Spinal cord (tissue), 10 donors: ENCODE data around the gene NCKIPSD. TPM values are rescaled to one million over a fixed set of nuclear protein-coding genes. Genes with fewer than 3 reads are reported as not detected.
A peak's percentile ranks its signal among the peaks of the same experiment; 100 is the strongest.

Experiments
- DNase-seq, 6 donors: peaks; one replicate each; pipeline versions ENCODE4 v3.0.0 to v3.0.0-alpha.2; 2013 to 2015; ENCODE audit warnings: low spot score in 6 of 6, low read depth in 4 of 6
- H3K27ac ChIP-seq: one replicate; pipeline ENCODE4 v1.5.1; 2013; ENCODE audit warnings: low read depth, low read length, control low read depth
- H3K27me3 ChIP-seq: one replicate; pipeline ENCODE4 v1.6.1; 2013; ENCODE audit warnings: low read length; ENCODE audit not compliant: control insufficient read depth, insufficient read depth
- H3K36me3 ChIP-seq: one replicate; pipeline ENCODE4 v1.6.1; 2013; ENCODE audit warnings: low read length; ENCODE audit not compliant: control insufficient read depth, insufficient read depth
- H3K4me1 ChIP-seq: one replicate; pipeline ENCODE4 v1.6.1; 2013; ENCODE audit warnings: low read length; ENCODE audit not compliant: control insufficient read depth, insufficient read depth
- H3K4me3 ChIP-seq: one replicate; pipeline ENCODE4 v1.5.1; 2013; ENCODE audit warnings: low read depth, low read length, control low read depth
- H3K9me3 ChIP-seq: one replicate; pipeline ENCODE4 v1.6.1; 2013; ENCODE audit warnings: low read length; ENCODE audit not compliant: control insufficient read depth, insufficient read depth
- WGBS: methylation state at CpG from one replicate; pipeline ENCODE4 v1.1.5; 2013; ENCODE audit warnings: missing lambda C conversion rate; ENCODE audit not compliant: insufficient coverage; 5-methylcytosine and 5-hydroxymethylcytosine counted together
- polyA plus RNA-seq, 2 donors: library from polyadenylated mRNA; unstranded; fragments of 120-200 nt; gene quantifications; one replicate each; pipeline ENCODE4 v1.2.1, GENCODE V29; 2013; ENCODE audit not compliant: insufficient read length in 2 of 2
- total RNA-seq, 2 donors: library from RNA; depleted of rRNA in 1 of 2; stranded (reverse); fragments of 120-200 nt in 1 of 2; fragments of >200 nt in 1 of 2; gene quantifications; one replicate each; pipeline versions ENCODE4 v1.2.3 to v1.2.4, GENCODE V29; 2013 to 2014
- donor health status: healthy.

The NCKIPSD gene
- total and polyA plus RNA-seq, 4 donors: 13.1 to 25.7 (median 18.2) TPM

- Histone ChIP-seq H3K27me3 (no peaks in the 10 kb centered on the region), H3K4me3 (no peak overlapping the region), H3K36me3 (peaks cover 66% of the 10 kb centered on the region), H3K4me1 (peaks cover 32% of the 10 kb centered on the region), H3K9me3 (no peaks in the 10 kb centered on the region), H3K27ac (no peak overlapping the region)
- WGBS: 98% methylated on average over 7 of the region's 7 CpGs
- DNase-seq: no peak
These were observed 4.2 kb downstream of the NCKIPSD start for GRCh38 chr3:48681541-48681880.

GRCh38 chr3:48680811-48681540, 4.7 kb downstream of the NCKIPSD start:
- Histone ChIP-seq H3K27me3 (no peaks in the 10 kb centered on the region), H3K36me3 (peaks cover 65% of the 10 kb centered on the region), H3K4me3 (no peak overlapping the region), H3K9me3 (no peaks in the 10 kb centered on the region), H3K4me1 (peaks cover 28% of the 10 kb centered on the region), H3K27ac (no peak overlapping the region)
- 96% methylated on average over 16 of the region's 17 CpGs for WGBS
- DNase-seq: no peak

GRCh38 chr3:48679411-48680391, 6.0 kb downstream of the NCKIPSD start:
- Histone ChIP-seq H3K27me3 (no peaks in the 10 kb centered on the region), H3K4me3 (no peak overlapping the region), H3K4me1 (peaks cover 20% of the 10 kb centered on the region), H3K9me3 (no peaks in the 10 kb centered on the region), H3K36me3 (peaks cover 69% of the 10 kb centered on the region), H3K27ac (no peak overlapping the region)
- no peak for DNase-seq
- WGBS: 91% methylated on average over 16 of the region's 20 CpGs

- peaks cover 78% of the 10 kb centered on the region for H3K36me3 ChIP-seq
- WGBS: 94% methylated on average over 22 of the region's 24 CpGs
- DNase-seq: no peak
These were observed 6.9 kb downstream of the NCKIPSD start for GRCh38 chr3:48678566-48679380.

GRCh38 chr3:48678056-48678455, 7.7 kb downstream of the NCKIPSD start:
- H3K27me3 ChIP-seq: no peaks in the 10 kb centered on the region
- H3K4me1 ChIP-seq: peaks cover 3% of the 10 kb centered on the region
- WGBS: 91% methylated on average over 4 of the region's 4 CpGs
- H3K4me3 ChIP-seq: no peak overlapping the region
- peaks cover 81% of the 10 kb centered on the region for H3K36me3 ChIP-seq
- no peak for DNase-seq
- no peaks in the 10 kb centered on the region for H3K9me3 ChIP-seq
- H3K27ac ChIP-seq: no peak overlapping the region

More at GRCh38 chr3:48678566-48679380, 6.9 kb downstream of the NCKIPSD start:
- Histone ChIP-seq H3K27ac (no peak overlapping the region), H3K9me3 (no peaks in the 10 kb centered on the region), H3K27me3 (no peaks in the 10 kb centered on the region), H3K4me3 (no peak overlapping the region), H3K4me1 (peaks cover 10% of the 10 kb centered on the region)

GRCh38 chr3:48674505-48674904, 11.2 kb downstream of the NCKIPSD start:
- WGBS: 96% methylated on average over 9 of the region's 9 CpGs
- Histone ChIP-seq H3K4me3 (no peak overlapping the region), H3K9me3 (no peaks in the 10 kb centered on the region)

GRCh38 chr3:48672522-48672921, 13.2 kb downstream of the NCKIPSD start:
- peaks cover 44% of the 10 kb centered on the region for H3K36me3 ChIP-seq
- H3K9me3 ChIP-seq: no peaks in the 10 kb centered on the region
- no peak for DNase-seq
- H3K27me3 ChIP-seq: no peaks in the 10 kb centered on the region
- H3K4me3 ChIP-seq: no peak overlapping the region
- no peaks in the 10 kb centered on the region for H3K4me1 ChIP-seq
- H3K27ac ChIP-seq: no peak overlapping the region
- 86% methylated on average over 1 of the region's 1 CpG for WGBS

More at GRCh38 chr3:48674505-48674904, 11.2 kb downstream of the NCKIPSD start:
- Histone ChIP-seq H3K27me3 (no peaks in the 10 kb centered on the region), H3K27ac (no peak overlapping the region), H3K4me1 (no peaks in the 10 kb centered on the region), H3K36me3 (peaks cover 64% of the 10 kb centered on the region)
- DNase-seq: no peak

GRCh38 chr3:48664929-48665328, 20.8 kb downstream of the NCKIPSD start:
- 88% methylated on average over 1 of the region's 4 CpGs for WGBS
- Histone ChIP-seq H3K9me3 (no peaks in the 10 kb centered on the region), H3K27ac (no peak overlapping the region), H3K36me3 (peaks cover 25% of the 10 kb centered on the region), H3K4me1 (peaks cover 42% of the 10 kb centered on the region), H3K4me3 (no peak overlapping the region), H3K27me3 (no peaks in the 10 kb centered on the region)
- DNase-seq: no peak

GRCh38 chr3:48664313-48664644, 21.4 kb downstream of the NCKIPSD start:
- H3K27ac ChIP-seq: peak overlapping the region; percentile 94
- peaks cover 42% of the 10 kb centered on the region for H3K4me1 ChIP-seq
- no peaks in the 10 kb centered on the region for H3K9me3 ChIP-seq
- peaks cover 29% of the 10 kb centered on the region for H3K36me3 ChIP-seq
- no peaks in the 10 kb centered on the region for H3K27me3 ChIP-seq
- peak overlapping the region; percentile 77 for H3K4me3 ChIP-seq
- DNase-seq: no peak
- WGBS: 67% methylated on average over 7 of the region's 11 CpGs
